A549 treated with CORT108297 at 1 μM for 4 hours (cell line): ENCODE measurements around the gene HSF5. TPM values are rescaled to one million over a fixed set of nuclear protein-coding genes. Genes with fewer than 3 reads are reported as not detected.

Experiments
- total RNA-seq: library from RNA; stranded (reverse); fragments of 200-300 nt; extraction: Qiagen RNA extraction; gene quantifications from 5 replicates; pipeline ENCODE4 v1.2.3, GENCODE V29; 2022

HSF5 gene, protein sequence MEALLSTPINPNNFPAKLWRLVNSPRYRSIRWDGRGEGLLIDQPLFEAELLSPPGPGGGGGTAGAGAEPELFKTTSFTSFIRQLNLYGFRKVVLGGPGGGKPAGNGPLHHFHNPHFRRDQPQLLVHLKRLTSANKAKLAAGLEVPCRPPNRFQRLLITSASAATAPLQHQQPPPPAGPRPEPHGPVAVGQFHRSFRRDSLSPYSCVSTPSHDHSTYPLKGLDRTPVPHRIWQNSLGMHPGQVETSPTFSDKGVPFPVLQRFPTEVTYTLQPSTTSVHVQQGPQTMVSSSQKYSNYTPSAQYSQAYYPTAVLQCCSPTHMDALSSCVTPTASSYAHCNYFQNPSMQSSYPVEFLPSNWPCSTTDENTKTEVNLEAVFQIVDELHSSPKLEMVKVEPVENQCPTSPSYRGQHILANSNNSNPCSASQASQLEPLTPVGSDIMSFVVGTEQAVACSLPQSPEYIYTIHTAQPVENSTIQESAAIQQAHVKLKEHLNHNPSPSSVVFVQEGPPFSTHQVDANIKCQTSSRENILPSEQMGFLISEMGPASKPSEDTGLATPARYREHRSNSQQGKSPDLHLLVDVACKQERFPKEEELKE
- total RNA-seq: not detected in 5 replicates

DNA sequence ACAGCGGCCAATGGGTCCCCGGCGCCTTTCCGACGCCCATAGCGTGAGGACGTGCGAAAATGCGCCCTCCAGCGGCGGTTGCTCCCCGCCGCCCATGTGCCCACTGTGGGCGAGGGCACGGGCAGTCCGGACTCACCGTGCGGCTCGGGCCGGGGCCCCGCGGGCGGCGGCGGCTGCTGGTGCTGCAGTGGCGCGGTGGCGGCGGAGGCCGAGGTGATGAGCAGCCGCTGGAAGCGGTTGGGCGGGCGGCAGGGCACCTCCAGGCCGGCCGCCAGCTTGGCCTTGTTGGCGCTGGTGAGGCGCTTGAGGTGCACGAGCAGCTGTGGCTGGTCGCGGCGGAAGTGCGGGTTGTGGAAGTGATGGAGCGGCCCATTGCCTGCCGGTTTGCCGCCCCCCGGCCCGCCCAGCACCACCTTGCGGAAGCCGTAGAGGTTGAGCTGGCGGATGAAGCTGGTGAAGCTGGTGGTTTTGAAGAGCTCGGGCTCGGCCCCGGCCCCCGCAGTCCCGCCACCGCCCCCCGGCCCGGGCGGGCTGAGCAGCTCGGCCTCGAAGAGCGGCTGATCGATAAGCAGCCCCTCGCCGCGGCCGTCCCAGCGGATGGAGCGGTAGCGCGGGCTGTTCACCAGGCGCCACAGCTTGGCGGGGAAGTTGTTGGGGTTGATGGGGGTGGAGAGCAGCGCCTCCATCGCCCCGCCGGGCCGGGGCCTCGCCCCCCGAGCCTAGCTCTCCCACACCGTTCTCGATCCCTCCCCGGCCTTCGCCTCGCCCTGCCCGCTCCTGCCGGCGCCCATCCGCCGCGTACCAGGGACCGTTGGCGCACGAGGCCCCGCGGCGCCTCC, at the start of gene HSF5:
Gene HSF5, minus strand, starts transcription at position 820 of the 839 bp plus-strand sequence. Its CDS starts 134 bp downstream, at position 686.

DNA sequence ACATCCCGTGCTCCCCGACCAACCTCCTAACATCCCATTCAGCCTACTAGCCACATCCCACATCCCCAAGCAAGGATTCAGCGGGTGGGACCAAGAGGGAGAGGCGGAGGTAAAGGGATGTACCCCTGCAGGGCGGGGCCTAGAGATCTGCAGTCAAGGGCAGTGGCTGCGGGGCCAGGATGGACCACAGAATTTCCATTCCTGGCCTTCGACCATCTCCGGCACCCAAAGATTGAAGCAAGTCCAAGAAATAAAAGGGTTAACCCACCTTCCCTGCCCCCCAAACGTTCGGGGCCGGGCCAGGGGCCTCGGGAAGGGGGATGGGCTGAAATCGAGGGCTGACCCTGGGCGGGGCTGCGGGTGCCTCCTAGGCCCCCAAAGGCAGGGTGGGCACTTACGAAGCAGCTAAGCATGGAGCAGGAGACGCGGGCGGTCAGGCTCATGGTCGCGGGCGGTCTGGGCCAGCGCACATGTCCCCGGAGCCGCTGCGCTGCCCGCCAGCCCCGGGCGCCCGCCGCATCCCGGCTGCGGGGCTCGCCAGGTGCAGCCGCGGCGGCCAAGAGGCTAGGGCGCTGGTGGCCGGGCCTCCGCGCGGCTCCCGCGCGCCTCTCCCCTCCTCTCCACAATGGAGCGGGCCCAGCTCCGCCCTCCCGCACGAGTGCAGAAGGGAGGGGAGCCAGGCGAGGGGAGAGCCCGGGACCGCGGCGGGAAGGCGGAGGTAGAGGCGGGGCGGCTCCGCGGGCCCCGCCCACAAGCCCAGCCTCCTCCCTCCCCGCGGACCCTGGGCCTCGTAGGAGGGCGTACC, 26.0 kb upstream of the HSF5 start, which contains the start of gene MTMR4:
Gene MTMR4, minus strand, starts transcription at position 674 of the 805 bp plus-strand sequence. Its CDS starts 231 bp downstream, at position 443.

DNA sequence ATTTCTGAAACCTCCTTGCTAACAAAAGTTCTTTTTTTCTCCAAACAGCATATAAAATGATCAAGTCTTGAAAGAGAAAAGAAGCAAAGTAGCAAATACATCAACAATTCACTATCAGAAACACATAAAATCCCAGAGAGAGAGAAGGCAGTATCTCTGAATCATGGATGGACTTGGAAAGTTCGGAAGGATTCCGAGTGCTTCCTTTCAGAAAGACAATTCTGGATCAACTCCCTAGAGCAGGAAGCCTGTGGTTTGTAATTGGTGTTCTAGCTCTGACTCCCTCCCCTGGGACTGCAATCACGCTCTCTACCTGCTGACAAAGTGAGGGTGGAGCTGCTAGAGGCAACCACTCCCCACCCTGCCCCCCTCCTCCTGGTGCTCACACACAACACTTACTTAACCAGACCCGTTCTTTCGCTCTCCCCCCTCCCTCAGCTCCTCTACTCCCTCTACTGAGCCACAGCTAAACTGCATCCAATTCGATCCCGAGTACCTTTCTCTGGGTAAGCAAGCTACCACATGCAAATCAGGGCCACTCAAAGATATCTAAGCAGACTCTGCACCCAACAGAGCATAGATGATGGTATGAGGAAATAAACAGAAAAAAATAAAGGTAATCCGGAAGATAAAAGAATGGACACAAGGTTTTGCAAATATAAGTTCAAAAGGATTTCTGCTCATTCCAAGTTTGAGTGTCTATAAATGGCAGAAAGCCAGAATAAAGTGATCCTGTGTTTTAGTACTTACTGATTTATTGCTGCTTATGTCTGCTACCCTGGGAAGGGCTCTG, 70.7 kb downstream of the HSF5 start, which contains the start of gene RNF43:
Gene RNF43, minus strand, starts transcription at position 235 of the 793 bp plus-strand sequence. CDS start 1,957 bp downstream, outside the sequence.

Other genes with a start within 250 kb of the HSF5 start
- not detected in 5 replicates for gene LPO, start 249.8 kb downstream of the HSF5 start, total RNA-seq
- not detected in 5 replicates for gene MPO, start 207.5 kb downstream of the HSF5 start, total RNA-seq
- gene TSPOAP1, start 159.6 kb downstream of the HSF5 start, total RNA-seq: not detected in 5 replicates
- gene SUPT4H1, start 136.2 kb downstream of the HSF5 start, total RNA-seq: 107 to 181 TPM (median 150 TPM) in 5 replicates
- gene RNF43, start 70.9 kb downstream of the HSF5 start, total RNA-seq: 0.17 to 0.44 TPM (median 0.24 TPM) in 5 replicates
- gene MTMR4, start 26.2 kb upstream of the HSF5 start, total RNA-seq: 6.0 to 10.4 TPM (median 9.1 TPM) in 5 replicates
- gene TEX14, start 203.6 kb upstream of the HSF5 start, total RNA-seq: 0.07 to 0.16 TPM (median 0.15 TPM) in 5 replicates
- gene RAD51C, start 204.2 kb upstream of the HSF5 start, total RNA-seq: 54.5 to 61.5 TPM (median 57.5 TPM) in 5 replicates